Activated naive CD8-positive, alpha-beta T cell treated with anti-CD3 and anti-CD28 coated beads, Interleukin-2, amount 50 U/mL, for 24 hours (primary cell): ENCODE measurements around the gene GALE.
"Not testable (repeated sequence)": the region's sequence is repeated elsewhere in the genome, so short reads cannot be mapped to it uniquely, and the experiment has no call there.

Experiments used
- ATAC-seq: fragments of 150-1000 bp; cut with Tn5 transposase; one replicate; pipeline ENCODE4 v1.10.0; 2021
- DNase-seq: peaks from one replicate; pipeline ENCODE4 v3.0.0; 2021
- H3K27ac Mint-ChIP-seq: one replicate; pipeline ENCODE4 v1.8.0; 2021; ENCODE audit warnings: mild to moderate bottlenecking, mixed read lengths
- H3K27me3 Mint-ChIP-seq: one replicate; pipeline ENCODE4 v1.8.0; 2021; ENCODE audit warnings: mixed read lengths
- H3K36me3 Mint-ChIP-seq: one replicate; pipeline ENCODE4 v1.8.0; 2021; ENCODE audit warnings: low read depth, mixed read lengths
- H3K4me1 Mint-ChIP-seq: one replicate; pipeline ENCODE4 v1.8.0; 2021; ENCODE audit warnings: mixed read lengths
- H3K4me3 Mint-ChIP-seq: one replicate; pipeline ENCODE4 v1.8.0; 2021; ENCODE audit warnings: mild to moderate bottlenecking, moderate library complexity, mixed read lengths
- H3K9me3 Mint-ChIP-seq: one replicate; pipeline ENCODE4 v1.8.0; 2021; ENCODE audit warnings: mixed read lengths

Gene GALE

GRCh38 chr1:23800400-23801337 is at the start of gene GALE:
GALE (minus strand) TSS chr1:23800754; CDS start chr1:23799007, 1,747 bp downstream.
- peak within 1 kb of the TSS; percentile 91 for H3K27ac Mint-ChIP-seq
- no peaks in the 10 kb centered on the region for H3K9me3 Mint-ChIP-seq
- H3K4me3 Mint-ChIP-seq: peak within 1 kb of the TSS; percentile 95
- peak; percentile 85 for ATAC-seq
- H3K4me1 Mint-ChIP-seq: peaks cover 20% of the 10 kb centered on the region
- no peaks in the 10 kb centered on the region for H3K27me3 Mint-ChIP-seq
- DNase-seq: peak; percentile 97
- peaks cover 8% of the 10 kb centered on the region for H3K36me3 Mint-ChIP-seq

DNA sequence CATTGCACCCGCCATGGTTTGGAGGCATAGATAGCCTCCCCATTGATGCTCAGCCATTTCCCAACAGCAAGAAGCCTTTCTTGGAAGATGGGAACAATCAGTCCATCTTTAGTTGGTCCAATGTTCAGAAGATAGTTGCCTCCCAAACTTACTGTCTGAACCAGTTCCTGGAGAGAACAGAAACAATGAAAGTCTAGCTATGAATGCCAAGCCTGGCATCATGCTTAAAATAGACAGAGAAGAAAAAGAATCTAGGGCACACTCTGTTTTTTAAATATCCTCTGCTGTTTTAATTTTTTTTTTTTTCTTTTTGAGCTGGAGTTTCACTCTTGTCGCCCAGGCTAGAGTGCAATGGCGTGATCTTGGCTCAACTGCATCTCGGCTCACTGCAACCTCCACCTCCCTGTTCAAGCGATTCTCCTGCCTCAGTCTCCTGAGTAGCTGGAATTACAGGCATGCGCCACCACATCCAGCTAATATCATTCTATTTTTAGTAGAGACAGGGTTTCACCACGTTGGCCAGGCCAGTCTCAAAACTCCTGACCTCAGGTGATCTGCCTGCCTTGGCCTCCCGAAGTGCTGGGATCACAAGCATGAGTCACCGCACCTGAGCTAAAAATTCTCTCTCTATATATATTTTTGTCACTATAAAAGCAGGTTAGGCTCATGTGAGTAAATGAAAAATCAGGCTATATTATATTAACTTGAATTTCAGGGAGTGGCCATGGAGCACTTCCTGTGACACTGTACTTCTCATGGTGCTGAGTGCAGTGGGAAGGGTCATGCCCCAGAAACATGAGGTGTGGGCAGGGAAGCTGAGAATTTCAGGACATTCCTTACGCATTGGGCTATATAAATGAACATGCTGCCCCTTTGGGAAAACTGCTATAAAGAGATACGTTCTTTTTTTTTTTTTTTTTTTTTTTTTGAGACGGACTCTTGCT is 48.4 kb upstream of the GALE start:
- Mint-ChIP-seq H3K9me3 (no peaks in the 10 kb centered on the region), H3K36me3 (peaks cover 28% of the 10 kb centered on the region), H3K4me1 (no peaks in the 10 kb centered on the region), H3K27ac (no peak overlapping the region), H3K4me3 (no peak overlapping the region), H3K27me3 (no peaks in the 10 kb centered on the region)
- no peak for DNase-seq
- ATAC-seq: no peak

DNA sequence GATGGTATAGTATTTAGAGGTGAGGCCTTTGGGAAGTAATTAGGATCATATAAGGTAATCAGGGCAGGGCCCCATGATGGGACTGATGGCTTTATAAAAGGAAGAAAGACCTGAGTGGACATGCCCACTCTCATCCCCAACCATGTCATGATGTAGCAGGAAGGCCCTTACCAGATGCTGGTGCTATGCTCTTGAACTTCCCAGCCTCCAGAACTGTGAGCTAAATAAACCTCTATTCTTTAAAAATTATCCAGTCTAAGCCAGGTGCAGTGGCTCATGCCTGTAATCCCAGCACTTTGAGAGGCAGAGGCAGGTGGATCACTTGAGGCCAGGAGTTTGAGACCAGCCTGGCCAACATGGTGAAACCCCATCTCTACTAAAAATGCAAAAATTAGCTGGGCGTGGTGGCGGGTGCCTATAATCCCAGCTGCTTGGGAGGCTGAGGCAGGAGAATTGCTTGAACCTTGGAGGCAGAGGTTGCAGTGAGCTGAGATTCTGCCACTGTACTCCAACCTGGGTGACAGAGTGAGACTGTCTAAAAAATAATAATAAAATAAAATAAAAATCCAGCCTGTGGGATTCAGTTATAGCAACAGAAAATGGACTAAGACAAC is 47.0 kb upstream of the GALE start:
- not testable (repeated sequence) for ATAC-seq, H3K4me3 Mint-ChIP-seq, H3K27ac Mint-ChIP-seq, DNase-seq, H3K4me1 Mint-ChIP-seq, H3K27me3 Mint-ChIP-seq, H3K9me3 Mint-ChIP-seq
- peaks cover 28% of the 10 kb centered on the region for H3K36me3 Mint-ChIP-seq

GRCh38 chr1:23845163-23845562 is 44.6 kb upstream of the GALE start:
- DNase-seq (no peak), ATAC-seq (no peak)
- no peak overlapping the region for H3K4me3 Mint-ChIP-seq
- no peaks in the 10 kb centered on the region for H3K9me3 Mint-ChIP-seq
- no peak overlapping the region for H3K27ac Mint-ChIP-seq
- no peaks in the 10 kb centered on the region for H3K27me3 Mint-ChIP-seq
- H3K4me1 Mint-ChIP-seq: no peaks in the 10 kb centered on the region
- peaks cover 25% of the 10 kb centered on the region for H3K36me3 Mint-ChIP-seq

DNA sequence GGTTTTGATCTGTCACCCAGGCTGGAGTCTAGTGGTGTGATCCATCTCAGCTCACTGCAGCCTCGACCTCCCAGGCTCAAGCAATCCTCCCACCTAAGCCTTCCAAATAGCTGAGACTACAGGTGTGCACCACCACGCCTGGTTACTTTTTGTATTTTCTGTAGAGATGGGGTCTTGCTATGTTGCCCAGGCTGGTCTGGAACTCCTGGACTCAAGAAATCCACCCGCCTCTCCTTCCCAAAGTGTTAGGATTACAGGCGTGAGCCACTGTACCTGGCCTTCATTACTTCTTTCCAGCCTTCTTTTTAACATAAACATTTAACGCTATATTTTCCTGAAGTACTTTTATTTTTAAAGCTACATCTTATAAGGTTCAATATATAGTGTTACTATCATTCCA is 43.1 kb upstream of the GALE start:
- H3K4me1 Mint-ChIP-seq: peaks cover under 1% of the 10 kb centered on the region
- no peak overlapping the region for H3K27ac Mint-ChIP-seq
- no peaks in the 10 kb centered on the region for H3K9me3 Mint-ChIP-seq
- no peaks in the 10 kb centered on the region for H3K27me3 Mint-ChIP-seq
- DNase-seq (no peak), ATAC-seq (no peak)
- peaks cover 23% of the 10 kb centered on the region for H3K36me3 Mint-ChIP-seq
- no peak overlapping the region for H3K4me3 Mint-ChIP-seq

DNA sequence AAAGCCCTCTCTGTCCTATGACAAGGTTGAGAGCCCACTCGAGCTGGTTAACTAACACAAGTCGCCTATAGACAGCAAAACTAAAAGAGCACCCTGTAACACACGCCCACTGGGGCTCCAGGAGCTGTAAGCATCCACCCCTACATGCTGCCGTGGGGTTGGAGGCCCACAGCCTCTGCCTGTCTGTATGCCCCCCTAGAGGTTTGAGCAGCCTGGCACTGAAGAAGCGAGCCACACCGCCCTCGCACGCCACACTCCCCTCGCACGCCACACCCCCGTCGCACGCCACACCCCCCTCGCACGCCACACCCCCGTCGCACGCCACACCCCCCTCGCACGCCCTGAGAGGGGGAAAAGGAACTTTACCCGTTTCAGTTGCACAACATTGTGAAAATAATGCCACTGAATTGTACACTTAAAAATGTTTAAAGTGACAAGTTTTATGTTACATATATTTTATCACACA is 37.9 kb upstream of the GALE start:
- ATAC-seq (peak; percentile 93), DNase-seq (peak; percentile 79)
- Mint-ChIP-seq H3K9me3 (no peaks in the 10 kb centered on the region), H3K27me3 (peaks cover 4% of the 10 kb centered on the region), H3K4me3 (peak overlapping the region; percentile 54), H3K4me1 (peaks cover 15% of the 10 kb centered on the region), H3K36me3 (no peaks in the 10 kb centered on the region), H3K27ac (no peak overlapping the region)

- no peaks in the 10 kb centered on the region for H3K9me3 Mint-ChIP-seq
- peaks cover 15% of the 10 kb centered on the region for H3K4me1 Mint-ChIP-seq
- ATAC-seq (no peak), DNase-seq (no peak)
- no peaks in the 10 kb centered on the region for H3K36me3 Mint-ChIP-seq
- peak overlapping the region; percentile 54 for H3K4me3 Mint-ChIP-seq
- no peak overlapping the region for H3K27ac Mint-ChIP-seq
- H3K27me3 Mint-ChIP-seq: peaks cover 4% of the 10 kb centered on the region
These were observed 37.4 kb upstream of the GALE start for GRCh38 chr1:23837908-23838307.

DNA sequence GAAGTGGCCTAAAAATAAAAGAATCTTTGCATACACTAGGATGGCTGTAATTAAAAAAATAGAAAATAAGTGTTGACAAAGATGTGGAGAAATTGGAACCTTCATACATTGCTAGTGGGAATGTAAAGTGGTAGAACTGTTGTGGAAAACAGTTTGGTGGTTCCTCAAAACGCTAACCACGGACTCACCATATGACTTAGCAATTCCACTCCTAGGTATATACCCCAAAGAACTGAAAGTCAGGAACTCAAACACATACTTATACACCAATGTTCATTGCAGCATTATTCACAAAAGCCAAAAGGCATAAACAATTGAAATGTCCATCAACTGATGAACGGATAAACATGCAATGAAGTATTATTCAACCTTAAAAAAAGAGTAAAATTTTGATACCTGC is 35.5 kb upstream of the GALE start:
- ATAC-seq: peak; percentile 41
- Mint-ChIP-seq H3K4me3 (no peak overlapping the region), H3K27me3 (peaks cover 4% of the 10 kb centered on the region), H3K9me3 (no peaks in the 10 kb centered on the region), H3K36me3 (no peaks in the 10 kb centered on the region), H3K27ac (no peak overlapping the region), H3K4me1 (peaks cover 15% of the 10 kb centered on the region)
- no peak for DNase-seq

- H3K36me3 Mint-ChIP-seq, H3K27ac Mint-ChIP-seq, ATAC-seq, DNase-seq, H3K27me3 Mint-ChIP-seq, H3K4me3 Mint-ChIP-seq, H3K9me3 Mint-ChIP-seq: not testable (repeated sequence)
- H3K4me1 Mint-ChIP-seq: peaks cover 22% of the 10 kb centered on the region
These were observed 33.6 kb upstream of the GALE start for GRCh38 chr1:23834156-23834555.

DNA sequence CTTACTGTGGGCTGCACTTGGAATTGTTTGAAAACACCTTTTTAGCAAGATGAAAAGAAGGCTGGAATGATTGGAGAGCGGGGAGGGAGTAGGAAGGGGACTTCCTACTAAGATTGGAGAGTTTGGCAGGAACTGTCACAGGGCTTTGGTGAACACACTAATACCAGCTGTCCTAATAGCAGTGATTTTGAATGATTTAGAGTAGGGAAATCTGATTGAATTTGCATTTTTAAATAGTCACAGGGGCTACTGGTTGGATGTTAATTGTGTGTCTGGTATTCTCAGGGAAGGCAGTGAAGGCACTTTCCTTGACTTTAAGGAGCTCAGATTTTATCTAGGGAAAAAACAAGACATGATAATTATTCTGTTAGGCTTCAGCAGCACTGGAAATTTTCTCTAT is 27.2 kb upstream of the GALE start:
- Mint-ChIP-seq H3K27ac (no peak overlapping the region), H3K36me3 (no peaks in the 10 kb centered on the region), H3K9me3 (no peaks in the 10 kb centered on the region), H3K27me3 (no peaks in the 10 kb centered on the region), H3K4me1 (peaks cover 29% of the 10 kb centered on the region), H3K4me3 (no peak overlapping the region)
- no peak for ATAC-seq
- DNase-seq: no peak

- H3K27ac Mint-ChIP-seq, ATAC-seq, DNase-seq, H3K9me3 Mint-ChIP-seq, H3K4me3 Mint-ChIP-seq, H3K27me3 Mint-ChIP-seq, H3K36me3 Mint-ChIP-seq: not testable (repeated sequence)
- H3K4me1 Mint-ChIP-seq: peaks cover 29% of the 10 kb centered on the region
These were observed 26.0 kb upstream of the GALE start for GRCh38 chr1:23826590-23826989.

GRCh38 chr1:23825762-23826522 is 25.4 kb upstream of the GALE start:
- ATAC-seq: no peak
- Mint-ChIP-seq H3K4me1 (peaks cover 29% of the 10 kb centered on the region), H3K4me3 (peak overlapping the region; percentile 94), H3K9me3 (no peaks in the 10 kb centered on the region), H3K36me3 (no peaks in the 10 kb centered on the region), H3K27ac (peak overlapping the region; percentile 93), H3K27me3 (no peaks in the 10 kb centered on the region)
- DNase-seq: no peak

GRCh38 chr1:23825076-23825761 is 24.7 kb upstream of the GALE start, which contains the start of gene HMGCL:
HMGCL (minus strand) TSS chr1:23825429; CDS start chr1:23825415, 14 bp downstream.
- H3K36me3 Mint-ChIP-seq: peaks cover 3% of the 10 kb centered on the region
- no peaks in the 10 kb centered on the region for H3K9me3 Mint-ChIP-seq
- peak within 1 kb of the TSS; percentile 93 for H3K27ac Mint-ChIP-seq
- H3K4me1 Mint-ChIP-seq: peaks cover 26% of the 10 kb centered on the region
- peak; percentile 96 for ATAC-seq
- no peaks in the 10 kb centered on the region for H3K27me3 Mint-ChIP-seq
- peak within 1 kb of the TSS; percentile 94 for H3K4me3 Mint-ChIP-seq
- DNase-seq: peak; percentile 92
